GM19099 (cell line): ENCODE results near the gene ZNF736.

Source experiments
- POLR2A ChIP-seq: IDR thresholded peaks from 3 replicates; pipeline ENCODE4 v1.6.1; 2011; ENCODE audit warnings: low read depth; ENCODE audit not compliant: insufficient read length; ENCODE audit errors: extremely low read depth

ZNF736 gene

GRCh38 chr7:64400401-64400800, 86.6 kb downstream of the ZNF736 start:
- TF ChIP-seq POLR2A: no peak
